Activated naive CD8-positive, alpha-beta T cell (primary cell): ENCODE measurements around the gene ZNF280A.
A peak's percentile ranks its signal among the peaks of the same experiment; 100 is the strongest.
"Not testable (repeated sequence)": the region's sequence is repeated elsewhere in the genome, so short reads cannot be mapped to it uniquely, and the experiment has no call there.

Source experiments
- H3K27ac Mint-ChIP-seq: one replicate; pipeline ENCODE4 v1.8.0; 2021; ENCODE audit warnings: mixed read lengths
- H3K27me3 Mint-ChIP-seq: one replicate; pipeline ENCODE4 v1.8.0; 2021; ENCODE audit warnings: mixed read lengths
- H3K36me3 Mint-ChIP-seq: one replicate; pipeline ENCODE4 v1.8.0; 2021; ENCODE audit warnings: mixed read lengths
- H3K4me1 Mint-ChIP-seq: one replicate; pipeline ENCODE4 v1.8.0; 2021; ENCODE audit warnings: low read depth, mixed read lengths
- H3K4me3 Mint-ChIP-seq: one replicate; pipeline ENCODE4 v1.8.0; 2021; ENCODE audit warnings: mild to moderate bottlenecking, mixed read lengths
- H3K9me3 Mint-ChIP-seq: one replicate; pipeline ENCODE4 v1.8.0; 2021; ENCODE audit warnings: low read depth, mixed read lengths

The ZNF280A gene

GRCh38 chr22:22508274-22509176, 11.5 kb downstream of the ZNF280A start, which contains the start of gene ZNF280B:
TSS of gene ZNF280B (minus strand) at chr22:22508742. CDS start at chr22:22489398, 19,344 bp downstream.
- H3K36me3 Mint-ChIP-seq = peaks cover 19% of the 10 kb centered on the region
- peak within 1 kb of the TSS; percentile 3 for H3K27ac Mint-ChIP-seq
- H3K4me3 Mint-ChIP-seq = peak within 1 kb of the TSS; percentile 88
- H3K9me3 Mint-ChIP-seq = no peaks in the 10 kb centered on the region
- peaks cover 9% of the 10 kb centered on the region for H3K4me1 Mint-ChIP-seq
- H3K27me3 Mint-ChIP-seq = peaks cover 2% of the 10 kb centered on the region

GRCh38 chr22:22507743-22508273, 12.3 kb downstream of the ZNF280A start:
- Mint-ChIP-seq H3K4me3 (peak overlapping the region; percentile 88), H3K27me3 (peaks cover 2% of the 10 kb centered on the region), H3K36me3 (peaks cover 19% of the 10 kb centered on the region), H3K9me3 (no peaks in the 10 kb centered on the region), H3K27ac (peak overlapping the region; percentile 3), H3K4me1 (peaks cover 9% of the 10 kb centered on the region)

- peaks cover 19% of the 10 kb centered on the region for H3K36me3 Mint-ChIP-seq
- H3K4me1 Mint-ChIP-seq = peaks cover 9% of the 10 kb centered on the region
- peak overlapping the region; percentile 17 for H3K4me3 Mint-ChIP-seq
- H3K27me3 Mint-ChIP-seq = no peaks in the 10 kb centered on the region
- no peak overlapping the region for H3K27ac Mint-ChIP-seq
- no peaks in the 10 kb centered on the region for H3K9me3 Mint-ChIP-seq
These were observed 13.3 kb downstream of the ZNF280A start for GRCh38 chr22:22506736-22507135.

- Mint-ChIP-seq H3K27me3 (no peaks in the 10 kb centered on the region), H3K27ac (no peak overlapping the region), H3K36me3 (peaks cover 10% of the 10 kb centered on the region), H3K4me3 (no peak overlapping the region), H3K9me3 (no peaks in the 10 kb centered on the region), H3K4me1 (peaks cover 2% of the 10 kb centered on the region)
These were observed 21.8 kb downstream of the ZNF280A start for GRCh38 chr22:22498267-22498666.

- not testable (repeated sequence) for H3K4me3 Mint-ChIP-seq, H3K27me3 Mint-ChIP-seq, H3K27ac Mint-ChIP-seq, H3K9me3 Mint-ChIP-seq, H3K4me1 Mint-ChIP-seq
- H3K36me3 Mint-ChIP-seq = peaks cover 19% of the 10 kb centered on the region
These were observed 28.5 kb downstream of the ZNF280A start for GRCh38 chr22:22491589-22491988.

- Mint-ChIP-seq H3K4me3 (no peak overlapping the region), H3K27ac (no peak overlapping the region), H3K27me3 (no peaks in the 10 kb centered on the region), H3K9me3 (no peaks in the 10 kb centered on the region), H3K4me1 (no peaks in the 10 kb centered on the region), H3K36me3 (peaks cover 23% of the 10 kb centered on the region)
These were observed 31.3 kb downstream of the ZNF280A start for GRCh38 chr22:22488736-22489135.

GRCh38 chr22:22487869-22488597, 32.0 kb downstream of the ZNF280A start:
- no peak overlapping the region for H3K27ac Mint-ChIP-seq
- no peaks in the 10 kb centered on the region for H3K4me1 Mint-ChIP-seq
- H3K36me3 Mint-ChIP-seq = peaks cover 18% of the 10 kb centered on the region
- H3K9me3 Mint-ChIP-seq = no peaks in the 10 kb centered on the region
- H3K4me3 Mint-ChIP-seq = no peak overlapping the region
- H3K27me3 Mint-ChIP-seq = no peaks in the 10 kb centered on the region

- Mint-ChIP-seq H3K36me3 (peaks cover 18% of the 10 kb centered on the region), H3K27me3 (no peaks in the 10 kb centered on the region), H3K4me1 (no peaks in the 10 kb centered on the region), H3K27ac (no peak overlapping the region), H3K9me3 (no peaks in the 10 kb centered on the region), H3K4me3 (no peak overlapping the region)
These were observed 33.0 kb downstream of the ZNF280A start for GRCh38 chr22:22487059-22487458.

- Mint-ChIP-seq H3K4me1 (no peaks in the 10 kb centered on the region), H3K9me3 (no peaks in the 10 kb centered on the region), H3K27me3 (no peaks in the 10 kb centered on the region), H3K4me3 (no peak overlapping the region), H3K36me3 (peaks cover 18% of the 10 kb centered on the region), H3K27ac (no peak overlapping the region)
These were observed 33.8 kb downstream of the ZNF280A start for GRCh38 chr22:22486132-22486899.

- H3K4me3 Mint-ChIP-seq = no peak overlapping the region
- no peaks in the 10 kb centered on the region for H3K4me1 Mint-ChIP-seq
- peaks cover 18% of the 10 kb centered on the region for H3K36me3 Mint-ChIP-seq
- H3K9me3 Mint-ChIP-seq = no peaks in the 10 kb centered on the region
- H3K27ac Mint-ChIP-seq = no peak overlapping the region
- H3K27me3 Mint-ChIP-seq = no peaks in the 10 kb centered on the region
These were observed 34.5 kb downstream of the ZNF280A start for GRCh38 chr22:22485524-22485923.

GRCh38 chr22:22484023-22484422, 36.0 kb downstream of the ZNF280A start:
- peaks cover 18% of the 10 kb centered on the region for H3K36me3 Mint-ChIP-seq
- no peak overlapping the region for H3K27ac Mint-ChIP-seq
- H3K4me1 Mint-ChIP-seq = no peaks in the 10 kb centered on the region
- H3K4me3 Mint-ChIP-seq = no peak overlapping the region
- no peaks in the 10 kb centered on the region for H3K27me3 Mint-ChIP-seq
- no peaks in the 10 kb centered on the region for H3K9me3 Mint-ChIP-seq

- H3K27ac Mint-ChIP-seq = no peak overlapping the region
- peaks cover 9% of the 10 kb centered on the region for H3K36me3 Mint-ChIP-seq
- H3K27me3 Mint-ChIP-seq = no peaks in the 10 kb centered on the region
- no peak overlapping the region for H3K4me3 Mint-ChIP-seq
- no peaks in the 10 kb centered on the region for H3K9me3 Mint-ChIP-seq
- no peaks in the 10 kb centered on the region for H3K4me1 Mint-ChIP-seq
These were observed 39.1 kb downstream of the ZNF280A start for GRCh38 chr22:22480940-22481339.

- H3K36me3 Mint-ChIP-seq = peaks cover 3% of the 10 kb centered on the region
- no peaks in the 10 kb centered on the region for H3K4me1 Mint-ChIP-seq
- H3K4me3 Mint-ChIP-seq = no peak overlapping the region
- H3K27ac Mint-ChIP-seq = no peak overlapping the region
- H3K9me3 Mint-ChIP-seq = no peaks in the 10 kb centered on the region
- no peaks in the 10 kb centered on the region for H3K27me3 Mint-ChIP-seq
These were observed 40.0 kb downstream of the ZNF280A start for GRCh38 chr22:22479999-22480532.

- H3K9me3 Mint-ChIP-seq = no peaks in the 10 kb centered on the region
These were observed 41.0 kb downstream of the ZNF280A start for GRCh38 chr22:22479116-22479515.

More at GRCh38 chr22:22479116-22479515, 41.0 kb downstream of the ZNF280A start:
- H3K4me3 Mint-ChIP-seq = no peak overlapping the region
- H3K27me3 Mint-ChIP-seq = no peaks in the 10 kb centered on the region
- H3K4me1 Mint-ChIP-seq = no peaks in the 10 kb centered on the region
- H3K36me3 Mint-ChIP-seq = no peaks in the 10 kb centered on the region
- no peak overlapping the region for H3K27ac Mint-ChIP-seq
